CD1c-positive myeloid dendritic cell (primary cell): ENCODE data around the gene ADARB2.
"Not testable (repeated sequence)": the region's sequence is repeated elsewhere in the genome, so short reads cannot be mapped to it uniquely, and the experiment has no call there.

ENCODE experiments used
- DNase-seq: peaks from one replicate; pipeline ENCODE4 v3.0.0-alpha.2; 2016; ENCODE audit errors: extremely low spot score

The ADARB2 gene

GRCh38 chr10:1467334-1468076 lies 269.8 kb downstream of the ADARB2 start:
- no peak for DNase-seq

- DNase-seq = no peak
Observed at GRCh38 chr10:1465993-1466764, 271.1 kb downstream of the ADARB2 start.

DNA sequence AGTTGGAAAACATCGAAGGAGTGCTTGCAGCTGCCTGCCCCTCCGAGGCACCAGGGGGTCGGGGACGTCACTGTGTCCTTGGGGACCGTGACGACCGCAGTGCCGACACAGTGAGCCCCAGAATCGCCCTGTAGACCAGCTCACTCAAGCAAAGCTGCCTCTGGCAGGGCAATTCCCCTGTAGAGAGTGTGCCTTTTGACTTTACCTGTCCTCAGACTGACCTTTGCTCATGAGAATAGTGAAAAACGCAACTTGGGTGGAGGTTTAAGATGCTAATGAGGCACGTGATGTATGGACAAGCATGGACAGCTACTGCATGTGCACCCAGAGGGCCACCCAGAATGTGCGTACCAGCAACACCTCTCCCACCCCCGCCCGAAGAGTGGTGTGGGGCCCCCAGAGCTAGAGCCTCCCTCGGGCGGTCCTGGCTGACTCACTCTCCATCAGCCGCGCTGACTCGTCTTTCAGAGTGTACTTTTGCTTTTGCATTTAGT lies 271.9 kb downstream of the ADARB2 start:
- DNase-seq = no peak

GRCh38 chr10:1464881-1465417 lies 272.4 kb downstream of the ADARB2 start:
- no peak for DNase-seq

- not testable (repeated sequence) for DNase-seq
Observed at GRCh38 chr10:1463971-1464370, 273.4 kb downstream of the ADARB2 start.

DNA sequence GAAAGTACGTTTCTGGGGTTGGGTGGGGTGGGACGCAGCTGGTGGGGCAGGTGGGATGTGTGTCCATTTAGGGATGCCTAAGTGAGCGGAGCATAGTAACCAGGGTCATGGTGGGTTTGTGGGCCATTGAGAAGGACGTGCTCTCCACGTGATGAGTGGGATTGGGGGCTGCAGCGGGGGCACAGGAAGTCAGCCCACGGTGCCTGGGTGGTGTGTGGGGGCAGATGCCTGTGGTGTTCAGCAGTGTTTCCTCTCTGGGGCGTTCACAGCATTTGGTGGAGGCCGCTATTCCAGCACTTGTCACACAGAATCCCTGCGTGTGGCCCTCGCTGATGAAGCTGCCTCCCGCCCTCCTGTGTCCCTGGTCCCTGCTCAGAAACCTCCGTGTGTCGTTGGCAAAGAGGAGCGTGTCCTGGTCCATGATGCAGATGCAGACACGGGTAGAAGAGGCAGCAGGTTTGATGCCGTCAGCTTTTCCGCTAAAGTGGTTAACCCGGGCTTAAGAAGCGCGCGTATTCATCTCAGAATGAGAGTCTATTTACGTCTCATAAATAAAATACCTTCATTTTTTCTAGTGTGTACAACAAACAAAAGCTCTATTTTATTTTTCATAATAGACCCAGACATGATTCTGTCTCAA lies 274.2 kb downstream of the ADARB2 start:
- DNase-seq = no peak

DNA sequence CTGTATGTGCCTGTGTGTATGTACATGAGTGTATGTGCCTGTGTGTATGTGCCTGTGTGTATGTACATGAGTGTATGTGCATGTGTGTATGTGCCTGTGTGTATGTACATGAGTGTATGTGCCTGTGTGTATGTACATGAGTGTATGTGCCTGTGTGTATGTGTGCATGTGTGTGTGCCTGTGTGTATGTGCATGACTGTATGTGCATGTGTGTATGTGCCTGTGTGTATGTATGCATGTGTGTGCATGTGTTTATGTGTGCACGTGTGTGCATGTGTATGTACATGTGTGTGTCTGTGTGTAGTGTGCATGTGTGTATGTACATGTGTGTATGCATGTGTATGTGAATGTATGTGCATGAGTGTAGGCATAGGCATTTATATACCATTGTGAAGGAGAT lies 274.8 kb downstream of the ADARB2 start:
- DNase-seq = no peak

GRCh38 chr10:1462032-1462431 lies 275.3 kb downstream of the ADARB2 start:
- no peak for DNase-seq

DNA sequence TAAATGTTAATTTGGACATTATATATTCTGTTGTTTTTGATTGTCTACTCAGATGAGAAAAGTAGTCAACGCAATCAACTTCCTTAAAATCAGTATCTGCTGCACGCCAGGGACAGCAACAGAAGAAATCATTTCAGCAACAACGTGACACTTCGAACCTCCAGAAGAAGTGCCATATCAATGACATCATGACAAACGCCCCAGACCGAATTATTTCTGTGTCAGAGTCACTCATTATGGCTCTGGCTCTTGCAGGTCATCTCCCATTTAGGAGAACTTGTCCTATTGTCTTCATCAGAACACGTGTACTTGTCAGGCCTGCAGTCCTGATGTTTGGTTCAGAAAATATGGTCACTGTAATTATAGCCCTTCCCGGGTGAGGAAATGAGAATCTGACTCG lies 276.3 kb downstream of the ADARB2 start:
- no peak for DNase-seq

GRCh38 chr10:1459664-1460063 lies 277.7 kb downstream of the ADARB2 start:
- not testable (repeated sequence) for DNase-seq

- no peak for DNase-seq
Observed at GRCh38 chr10:1454951-1455350, 282.4 kb downstream of the ADARB2 start.

GRCh38 chr10:1454428-1454827 lies 282.9 kb downstream of the ADARB2 start:
- no peak for DNase-seq

GRCh38 chr10:1452777-1453176 lies 284.5 kb downstream of the ADARB2 start:
- DNase-seq = no peak

DNA sequence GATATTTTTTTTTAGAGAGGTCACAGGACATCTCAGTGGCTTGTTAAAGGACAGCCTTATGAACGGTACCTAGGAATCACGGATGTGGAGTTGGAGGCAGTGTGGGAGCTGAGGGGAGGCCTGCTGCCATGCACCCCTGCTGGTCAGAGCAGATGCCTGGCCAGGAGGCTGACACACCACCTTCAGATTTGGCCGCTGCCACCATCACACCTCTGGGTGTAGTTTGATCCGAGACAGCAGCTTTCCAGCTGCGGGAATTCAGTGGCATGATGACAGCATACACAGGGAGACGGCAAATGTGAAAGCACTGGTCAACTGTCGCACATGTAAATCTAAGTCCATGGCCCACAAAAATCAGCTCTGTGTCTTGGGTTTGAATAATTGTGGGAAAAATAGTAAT lies 285.4 kb downstream of the ADARB2 start:
- DNase-seq = no peak

- DNase-seq = no peak
Observed at GRCh38 chr10:1451362-1451888, 285.9 kb downstream of the ADARB2 start.

- no peak for DNase-seq
Observed at GRCh38 chr10:1449572-1450205, 287.6 kb downstream of the ADARB2 start.

DNA sequence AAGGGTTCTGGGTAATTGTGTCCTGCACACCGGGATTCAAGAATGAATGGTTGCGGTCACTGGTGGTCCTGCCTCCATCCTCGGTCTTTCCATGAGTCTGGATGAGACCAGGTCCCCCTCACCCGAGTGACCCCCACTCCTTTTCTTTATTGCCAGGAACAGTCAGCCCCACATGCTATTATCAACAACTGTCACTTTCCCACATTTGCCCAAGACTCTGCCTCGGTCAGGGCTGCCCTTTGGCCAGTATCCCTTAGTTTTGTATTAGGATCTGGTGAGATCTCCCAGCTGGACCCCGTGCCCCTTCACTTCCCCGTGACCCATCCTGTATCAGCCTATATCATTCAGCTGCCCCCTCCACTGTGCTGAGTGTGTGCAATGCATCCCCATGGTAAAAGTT lies 288.3 kb downstream of the ADARB2 start:
- DNase-seq = no peak

DNA sequence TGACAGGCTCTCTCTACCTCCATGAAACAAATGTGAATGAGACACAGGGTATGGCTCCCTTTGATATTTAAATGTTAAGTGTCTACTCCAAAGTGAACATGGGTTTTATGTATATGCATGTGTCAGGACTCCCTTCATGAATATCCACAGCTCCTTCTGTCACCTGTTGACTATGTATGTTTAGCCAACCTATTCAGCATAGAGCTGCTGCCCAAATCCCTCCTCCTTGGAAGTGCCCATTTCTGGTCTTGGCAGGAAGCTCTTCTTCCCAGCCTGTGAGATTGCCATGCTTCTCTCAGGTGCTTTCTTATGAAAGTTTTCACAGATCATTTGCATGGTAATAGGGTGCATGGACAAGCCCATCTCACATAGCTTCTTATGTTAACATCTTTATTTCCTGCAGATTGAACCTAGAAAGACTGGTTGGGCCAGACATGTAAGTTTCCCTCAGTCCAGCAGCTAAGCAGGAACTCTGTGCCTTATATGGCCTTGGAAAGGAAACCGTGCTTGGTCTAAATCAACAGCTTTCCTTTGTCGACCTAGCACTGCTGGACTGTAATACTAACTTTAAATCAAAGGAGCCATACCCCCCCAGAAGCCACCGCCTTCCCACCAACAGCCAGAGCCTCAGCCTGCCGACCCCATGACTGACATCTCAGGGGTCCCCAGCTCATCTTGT lies 288.9 kb downstream of the ADARB2 start:
- no peak for DNase-seq

GRCh38 chr10:1444826-1445225 lies 292.5 kb downstream of the ADARB2 start:
- no peak for DNase-seq

DNA sequence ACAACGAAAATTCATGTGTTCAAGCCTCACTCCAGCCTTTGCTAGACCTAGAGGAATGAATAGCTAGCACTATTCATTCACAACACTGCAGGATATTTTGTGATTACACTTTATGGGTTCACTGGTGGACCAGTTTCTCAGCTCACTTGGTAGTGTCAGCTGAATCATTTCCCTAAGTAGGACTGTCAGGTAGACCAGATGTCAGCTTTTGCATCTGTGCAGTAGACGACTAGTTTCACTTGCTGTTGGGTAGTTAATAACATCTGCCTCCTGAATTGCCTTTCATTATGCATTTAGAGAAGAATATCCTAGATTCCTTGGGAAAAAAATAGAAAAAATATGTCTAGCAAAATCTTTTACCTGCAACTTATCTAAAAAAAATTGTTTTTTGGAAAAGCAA lies 296.4 kb downstream of the ADARB2 start:
- DNase-seq = no peak
